Activated CD4-positive, alpha-beta T cell treated with anti-CD3 and anti-CD28 coated beads, Interleukin-2, amount 10 ng/mL, durations not matched to agents 7 days and 5 days (primary cell): ENCODE measurements around the gene CASKIN1. TPM values are rescaled to one million over a fixed set of nuclear protein-coding genes. Genes with fewer than 3 reads are reported as not detected.
"Not testable (repeated sequence)": the region's sequence is repeated elsewhere in the genome, so short reads cannot be mapped to it uniquely, and the experiment has no call there.

Source experiments
- CTCF ChIA-PET: fragments of 350-600 bp; sonication (Branson Sonifier 250); formaldehyde crosslinking; loops from one replicate; lab custom pipeline; 2021; ENCODE audit warnings: antibody characterized with exemption; lab: Charles Lee
- POLR2A ChIA-PET: fragments of 350-600 bp; sonication (Branson Sonifier 250); formaldehyde crosslinking; loops from one replicate; lab custom pipeline; 2021; ENCODE audit warnings: antibody characterized with exemption; lab: Charles Lee
- DNase-seq: peaks from one replicate; pipeline ENCODE4 v3.0.0-alpha.2; 2020
- H3K27ac Mint-ChIP-seq: one replicate; pipeline ENCODE4 v1.8.0; 2021; ENCODE audit warnings: mild to moderate bottlenecking, moderate library complexity, mixed read lengths
- H3K27me3 Mint-ChIP-seq: one replicate; pipeline ENCODE4 v1.8.0; 2021; ENCODE audit warnings: mixed read lengths
- H3K36me3 Mint-ChIP-seq: one replicate; pipeline ENCODE4 v1.8.0; 2021; ENCODE audit warnings: low read depth, mixed read lengths
- H3K4me1 Mint-ChIP-seq: one replicate; pipeline ENCODE4 v1.8.0; 2021; ENCODE audit warnings: mixed read lengths
- H3K4me3 Mint-ChIP-seq: one replicate; pipeline ENCODE4 v1.8.0; 2021; ENCODE audit warnings: mild to moderate bottlenecking, moderate library complexity, mixed read lengths
- H3K9me3 Mint-ChIP-seq: one replicate; pipeline ENCODE4 v1.8.0; 2021; ENCODE audit warnings: mixed read lengths
- total RNA-seq, 2 experiments: library from RNA; stranded (reverse); gene quantifications; one replicate each; pipeline ENCODE4 v1.2.3, GENCODE V29; 2021

The CASKIN1 gene, protein sequence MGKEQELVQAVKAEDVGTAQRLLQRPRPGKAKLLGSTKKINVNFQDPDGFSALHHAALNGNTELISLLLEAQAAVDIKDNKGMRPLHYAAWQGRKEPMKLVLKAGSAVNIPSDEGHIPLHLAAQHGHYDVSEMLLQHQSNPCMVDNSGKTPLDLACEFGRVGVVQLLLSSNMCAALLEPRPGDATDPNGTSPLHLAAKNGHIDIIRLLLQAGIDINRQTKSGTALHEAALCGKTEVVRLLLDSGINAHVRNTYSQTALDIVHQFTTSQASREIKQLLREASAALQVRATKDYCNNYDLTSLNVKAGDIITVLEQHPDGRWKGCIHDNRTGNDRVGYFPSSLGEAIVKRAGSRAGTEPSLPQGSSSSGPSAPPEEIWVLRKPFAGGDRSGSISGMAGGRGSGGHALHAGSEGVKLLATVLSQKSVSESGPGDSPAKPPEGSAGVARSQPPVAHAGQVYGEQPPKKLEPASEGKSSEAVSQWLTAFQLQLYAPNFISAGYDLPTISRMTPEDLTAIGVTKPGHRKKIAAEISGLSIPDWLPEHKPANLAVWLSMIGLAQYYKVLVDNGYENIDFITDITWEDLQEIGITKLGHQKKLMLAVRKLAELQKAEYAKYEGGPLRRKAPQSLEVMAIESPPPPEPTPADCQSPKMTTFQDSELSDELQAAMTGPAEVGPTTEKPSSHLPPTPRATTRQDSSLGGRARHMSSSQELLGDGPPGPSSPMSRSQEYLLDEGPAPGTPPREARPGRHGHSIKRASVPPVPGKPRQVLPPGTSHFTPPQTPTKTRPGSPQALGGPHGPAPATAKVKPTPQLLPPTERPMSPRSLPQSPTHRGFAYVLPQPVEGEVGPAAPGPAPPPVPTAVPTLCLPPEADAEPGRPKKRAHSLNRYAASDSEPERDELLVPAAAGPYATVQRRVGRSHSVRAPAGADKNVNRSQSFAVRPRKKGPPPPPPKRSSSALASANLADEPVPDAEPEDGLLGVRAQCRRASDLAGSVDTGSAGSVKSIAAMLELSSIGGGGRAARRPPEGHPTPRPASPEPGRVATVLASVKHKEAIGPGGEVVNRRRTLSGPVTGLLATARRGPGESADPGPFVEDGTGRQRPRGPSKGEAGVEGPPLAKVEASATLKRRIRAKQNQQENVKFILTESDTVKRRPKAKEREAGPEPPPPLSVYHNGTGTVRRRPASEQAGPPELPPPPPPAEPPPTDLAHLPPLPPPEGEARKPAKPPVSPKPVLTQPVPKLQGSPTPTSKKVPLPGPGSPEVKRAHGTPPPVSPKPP (N-terminal part only)
- total RNA-seq = under 1 TPM; 0.07 to 0.19 TPM

DNA sequence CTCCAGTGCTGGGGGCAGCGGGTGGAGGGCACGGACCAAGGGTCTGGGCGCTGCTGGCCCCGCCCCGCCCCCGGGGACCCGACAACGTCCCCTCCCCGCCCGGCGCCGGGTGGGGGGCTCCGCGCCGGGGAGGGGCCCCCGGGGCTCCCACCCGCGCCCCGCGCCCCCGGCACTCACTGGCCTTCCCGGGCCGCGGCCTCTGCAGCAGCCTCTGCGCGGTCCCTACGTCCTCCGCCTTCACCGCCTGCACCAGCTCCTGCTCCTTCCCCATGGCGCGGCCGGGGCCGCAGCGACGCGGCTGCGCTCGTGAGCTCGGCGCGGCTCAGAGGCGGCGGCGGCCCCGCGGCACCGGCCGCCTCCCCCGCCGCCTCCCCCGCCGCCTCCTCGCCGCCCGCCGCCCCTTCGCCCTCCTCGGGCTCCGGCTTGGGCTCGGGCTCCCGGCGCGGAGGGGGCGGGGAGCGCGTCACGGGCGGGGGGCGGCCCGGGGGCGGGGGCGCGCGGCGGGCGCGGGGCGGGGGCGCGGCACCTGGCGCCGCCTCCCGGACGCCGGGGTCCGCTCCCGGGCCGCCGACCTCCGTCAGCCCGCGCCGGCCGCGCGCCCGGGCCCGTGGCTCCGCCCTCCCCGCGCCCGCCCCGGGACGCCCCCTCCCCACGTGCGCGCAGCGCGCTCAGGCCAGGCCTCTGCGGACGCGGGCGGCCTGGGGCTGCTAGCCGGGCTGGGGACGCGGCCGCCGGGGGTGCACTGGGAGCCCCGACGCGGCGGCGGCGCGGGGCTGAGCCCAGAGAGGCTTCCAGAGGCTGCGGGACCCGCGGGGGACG is at the start of gene CASKIN1:
Gene CASKIN1 (minus strand): TSS at position 444 of the 819 bp plus-strand sequence. CDS start 173 bp downstream, at position 271.
- H3K9me3 Mint-ChIP-seq = no peaks in the 10 kb centered on the region
- H3K4me3 Mint-ChIP-seq = peak within 1 kb of the TSS; percentile 44

DNA sequence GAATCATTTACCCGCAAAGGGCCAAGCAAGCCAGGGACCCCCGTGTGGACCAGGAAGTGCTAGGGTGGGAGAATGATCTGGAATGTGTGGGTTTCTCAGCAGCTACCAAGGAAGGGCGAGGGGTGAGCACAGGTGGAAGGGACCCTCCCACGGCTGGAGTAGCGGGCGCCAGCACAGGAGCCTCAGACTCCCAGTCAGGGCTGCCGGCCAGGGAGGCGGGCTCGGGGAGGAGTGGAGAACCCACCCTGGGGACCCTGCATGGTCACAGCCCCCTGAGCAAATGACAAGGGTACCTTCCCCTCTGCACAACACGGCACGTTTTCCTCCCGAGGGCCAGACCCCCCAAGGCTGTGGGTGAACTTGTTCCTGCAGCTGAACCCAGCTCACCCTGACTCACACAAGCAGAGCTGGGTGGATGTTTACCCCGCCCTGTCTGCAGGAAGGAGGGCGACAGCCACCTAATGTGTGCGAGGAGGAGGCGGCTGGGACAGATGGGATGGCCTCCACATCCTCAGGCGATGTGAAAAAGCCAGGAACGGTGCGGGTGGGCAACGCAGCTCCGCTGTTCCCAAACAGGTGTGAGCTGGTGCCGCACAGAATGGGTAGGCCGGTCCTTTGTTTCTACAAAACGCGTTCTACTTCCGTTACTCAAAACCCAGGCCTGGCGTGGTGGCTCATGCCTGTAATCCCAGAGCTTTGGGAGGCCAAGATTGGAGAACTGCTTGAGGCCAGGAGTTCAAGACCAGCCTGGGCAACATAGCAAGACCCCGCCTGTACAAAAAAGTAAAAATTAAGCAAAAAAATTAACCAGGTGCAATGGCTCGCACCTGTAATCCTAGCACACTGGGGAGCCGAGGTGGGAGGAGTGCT is 48.8 kb upstream of the CASKIN1 start:
- Mint-ChIP-seq H3K9me3 (no peaks in the 10 kb centered on the region), H3K4me3 (no peak overlapping the region), H3K27ac (no peak overlapping the region), H3K27me3 (no peaks in the 10 kb centered on the region), H3K36me3 (peaks cover 9% of the 10 kb centered on the region), H3K4me1 (peaks cover 4% of the 10 kb centered on the region)
- ChIA-PET POLR2A (no interaction called here), CTCF (no interaction called here)
- DNase-seq = no peak

More for the DNA sequence above, at the start of gene CASKIN1:
- H3K36me3 Mint-ChIP-seq = no peaks in the 10 kb centered on the region
- POLR2A ChIA-PET = no interaction called here
- peaks cover 40% of the 10 kb centered on the region for H3K27me3 Mint-ChIP-seq
- no peak within 1 kb of the TSS for H3K27ac Mint-ChIP-seq
- CTCF ChIA-PET = no interaction called here
- peaks cover 4% of the 10 kb centered on the region for H3K4me1 Mint-ChIP-seq
- no peak for DNase-seq

DNA sequence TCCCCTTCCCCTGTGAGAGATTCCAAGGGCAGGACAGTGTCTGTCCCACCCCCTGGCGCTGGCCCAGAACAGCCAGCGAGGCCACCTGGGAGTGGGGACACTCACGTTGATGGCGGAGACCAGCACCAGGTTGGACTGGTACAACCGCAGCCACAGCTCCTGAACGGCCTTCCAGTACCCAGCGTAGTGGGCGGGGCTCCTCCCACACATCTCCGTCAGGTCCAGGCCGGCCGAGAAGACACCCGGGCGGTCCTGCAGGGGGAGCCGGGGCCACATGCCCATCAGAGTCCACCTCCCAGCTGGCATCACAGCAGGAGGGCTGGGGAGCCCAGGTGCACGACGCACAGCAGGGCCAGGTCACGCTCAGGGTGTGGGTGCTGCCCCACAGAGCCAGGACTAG is 47.9 kb upstream of the CASKIN1 start:
- Mint-ChIP-seq H3K4me1 (peaks cover 3% of the 10 kb centered on the region), H3K9me3 (no peaks in the 10 kb centered on the region), H3K27me3 (no peaks in the 10 kb centered on the region), H3K4me3 (no peak overlapping the region), H3K36me3 (peaks cover 10% of the 10 kb centered on the region), H3K27ac (no peak overlapping the region)
- CTCF ChIA-PET = no interaction called here
- no peak for DNase-seq
- POLR2A ChIA-PET = no interaction called here

DNA sequence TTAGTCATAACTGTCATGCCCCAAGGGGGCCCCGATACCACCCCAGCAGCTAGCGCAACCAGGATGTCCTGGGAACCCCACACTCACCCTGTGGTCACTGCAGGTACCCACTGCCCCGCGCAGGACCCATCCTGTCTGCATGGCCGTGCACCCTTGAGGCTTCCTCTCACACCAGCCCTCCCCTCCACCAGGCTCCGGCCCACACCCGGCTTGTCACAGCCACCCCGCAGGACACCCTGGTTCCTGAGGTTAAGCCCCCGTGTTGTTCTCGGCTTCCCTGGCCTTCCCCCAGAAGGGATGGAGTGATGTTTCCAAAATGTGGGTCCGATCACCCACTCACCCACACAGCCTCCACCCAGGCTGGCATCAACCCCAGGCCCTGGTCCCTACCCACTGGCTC is 47.4 kb upstream of the CASKIN1 start:
- Mint-ChIP-seq H3K4me3 (no peak overlapping the region), H3K4me1 (peaks cover 3% of the 10 kb centered on the region), H3K9me3 (no peaks in the 10 kb centered on the region), H3K27me3 (no peaks in the 10 kb centered on the region), H3K27ac (no peak overlapping the region), H3K36me3 (peaks cover 10% of the 10 kb centered on the region)
- CTCF ChIA-PET = no interaction called here
- POLR2A ChIA-PET = no interaction called here
- no peak for DNase-seq

DNA sequence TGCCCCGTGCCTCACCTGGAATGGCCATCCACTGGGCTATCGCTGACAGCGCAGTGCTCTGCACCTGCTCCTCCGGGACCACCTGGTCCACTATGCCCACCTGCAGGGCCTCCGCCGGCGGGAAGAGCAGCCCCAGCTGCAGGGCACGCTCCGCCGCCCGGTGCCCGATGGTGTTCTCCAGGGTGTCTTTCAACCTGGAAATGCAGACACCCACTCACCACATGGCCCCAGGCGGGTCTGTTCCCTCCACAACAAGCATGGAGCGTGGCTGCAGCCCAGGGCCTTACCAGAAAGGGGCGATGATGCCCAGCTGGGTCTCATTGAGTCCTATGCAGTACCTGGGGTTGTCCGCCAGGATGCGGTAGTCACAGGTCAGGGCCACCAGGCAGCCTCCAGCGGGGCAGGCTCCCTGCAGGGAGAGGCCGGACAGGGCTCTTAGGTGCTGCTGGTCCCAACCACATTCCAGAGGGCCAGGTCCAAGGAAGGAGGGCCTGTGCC is 46.7 kb upstream of the CASKIN1 start:
- peaks cover 3% of the 10 kb centered on the region for H3K4me1 Mint-ChIP-seq
- ChIA-PET CTCF (interaction anchor here (1.6 kb wide), 1 partner anchor 9 kb away, joined by 6 read pairs; the partner anchor contains the start of gene ECI1), POLR2A (no interaction called here)
- no peak for DNase-seq
- peaks cover 10% of the 10 kb centered on the region for H3K36me3 Mint-ChIP-seq
- no peaks in the 10 kb centered on the region for H3K27me3 Mint-ChIP-seq
- H3K4me3 Mint-ChIP-seq = no peak overlapping the region
- H3K9me3 Mint-ChIP-seq = no peaks in the 10 kb centered on the region
- H3K27ac Mint-ChIP-seq = no peak overlapping the region

DNA sequence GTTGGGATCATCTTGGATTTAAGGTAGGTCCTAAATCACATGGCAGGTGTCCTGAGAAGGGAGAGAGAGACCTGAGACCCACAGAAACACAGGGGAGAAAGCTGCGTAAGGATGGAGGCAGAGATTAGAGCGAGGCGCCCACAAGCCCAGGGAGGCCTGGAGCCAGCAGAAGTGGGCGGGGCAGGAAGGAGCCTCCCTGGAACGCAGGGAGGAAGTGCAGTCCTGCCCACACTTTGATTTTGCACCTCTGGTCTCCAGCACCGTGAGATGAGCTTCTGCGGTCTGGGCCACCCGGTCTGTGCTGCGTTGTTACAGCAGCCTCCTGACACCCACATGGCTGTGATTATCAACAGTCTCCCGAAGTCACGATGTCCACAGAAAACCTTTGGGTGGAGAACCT is 46.2 kb upstream of the CASKIN1 start:
- no peaks in the 10 kb centered on the region for H3K9me3 Mint-ChIP-seq
- no peak overlapping the region for H3K4me3 Mint-ChIP-seq
- H3K27ac Mint-ChIP-seq = peak overlapping the region; percentile 31
- ChIA-PET CTCF (interaction anchor here (1.6 kb wide), 1 partner anchor 9 kb away, joined by 6 read pairs; the partner anchor contains the start of gene ECI1), POLR2A (no interaction called here)
- no peaks in the 10 kb centered on the region for H3K27me3 Mint-ChIP-seq
- no peak for DNase-seq
- H3K36me3 Mint-ChIP-seq = peaks cover 10% of the 10 kb centered on the region
- H3K4me1 Mint-ChIP-seq = peaks cover 3% of the 10 kb centered on the region

DNA sequence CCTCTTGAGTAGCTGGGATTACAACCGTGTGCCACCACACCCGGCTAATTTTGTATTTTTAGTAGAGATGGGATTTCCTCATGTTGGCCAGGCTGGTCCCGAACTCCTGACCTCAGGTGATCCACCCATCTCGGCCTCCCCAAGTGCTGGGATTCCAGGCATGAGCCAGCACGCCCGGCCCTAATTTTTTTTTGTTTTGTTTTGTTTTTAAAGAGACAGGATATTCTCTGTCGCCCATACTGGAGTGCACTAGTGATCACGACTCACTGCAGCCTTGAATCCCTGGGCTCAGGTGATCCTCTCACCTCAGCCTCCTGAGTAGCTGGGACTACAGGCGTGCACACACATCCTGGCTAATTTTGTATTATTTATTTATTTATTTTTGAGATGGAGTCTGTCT is 43.9 kb upstream of the CASKIN1 start:
- H3K9me3 Mint-ChIP-seq, DNase-seq, H3K4me1 Mint-ChIP-seq, H3K4me3 Mint-ChIP-seq, H3K27me3 Mint-ChIP-seq, H3K27ac Mint-ChIP-seq, POLR2A ChIA-PET: not testable (repeated sequence)
- peaks cover 14% of the 10 kb centered on the region for H3K36me3 Mint-ChIP-seq
- CTCF ChIA-PET = interaction anchor here (0.6 kb wide), 1 partner anchor 947 kb away, joined by 4 read pairs; no protein-coding TSS in a partner anchor

DNA sequence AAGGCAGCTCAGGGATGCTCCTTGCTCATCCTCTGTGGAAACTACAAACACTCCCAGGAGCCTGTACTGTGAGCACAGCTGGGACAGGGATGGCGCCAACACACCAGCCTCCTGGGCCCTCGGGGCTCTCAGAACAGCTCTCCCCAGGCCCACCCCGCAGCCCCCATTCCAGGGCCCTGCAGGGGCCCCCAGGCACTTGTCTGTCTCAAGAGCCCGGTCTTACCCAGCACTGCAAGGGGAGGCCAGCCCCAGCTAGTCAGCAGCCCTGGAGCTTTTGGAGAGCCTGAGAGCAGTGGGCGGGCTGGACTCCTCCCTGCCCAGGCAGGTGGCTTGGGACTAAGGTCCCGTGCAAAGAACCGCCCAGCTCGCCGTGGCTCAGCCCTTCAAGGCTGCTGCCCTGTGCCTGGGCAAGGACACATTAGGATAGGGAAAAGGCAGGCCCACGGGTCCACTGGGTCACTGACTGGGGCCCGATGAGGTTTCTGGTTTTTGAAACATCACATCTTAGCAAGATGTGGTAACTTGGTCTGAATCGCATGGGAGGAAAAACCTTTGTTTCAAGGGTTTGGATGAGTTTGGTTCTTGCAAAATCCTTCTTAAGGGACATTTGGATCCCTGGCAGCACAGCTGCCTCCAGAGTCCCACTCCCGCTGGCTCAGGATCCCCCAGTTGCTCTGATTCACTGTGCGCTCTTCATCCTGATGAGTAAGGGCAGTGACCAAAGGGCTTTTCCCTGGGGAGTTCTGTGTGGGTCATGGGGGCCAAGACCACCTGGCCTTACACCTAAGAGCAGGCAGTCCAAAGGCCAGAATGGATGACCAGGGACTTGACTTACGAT is 42.7 kb upstream of the CASKIN1 start:
- peaks cover 3% of the 10 kb centered on the region for H3K4me1 Mint-ChIP-seq
- H3K4me3 Mint-ChIP-seq = no peak overlapping the region
- ChIA-PET CTCF (interaction anchor here (1.2 to 1.3 kb wide), 2 partner anchors 9 to 12 kb away, joined by 3 to 5 read pairs; partner anchors contain the start of gene ECI1), POLR2A (no interaction called here)
- no peak for DNase-seq
- H3K36me3 Mint-ChIP-seq = peaks cover 14% of the 10 kb centered on the region
- H3K27me3 Mint-ChIP-seq = no peaks in the 10 kb centered on the region
- no peaks in the 10 kb centered on the region for H3K9me3 Mint-ChIP-seq
- H3K27ac Mint-ChIP-seq = no peak overlapping the region

DNA sequence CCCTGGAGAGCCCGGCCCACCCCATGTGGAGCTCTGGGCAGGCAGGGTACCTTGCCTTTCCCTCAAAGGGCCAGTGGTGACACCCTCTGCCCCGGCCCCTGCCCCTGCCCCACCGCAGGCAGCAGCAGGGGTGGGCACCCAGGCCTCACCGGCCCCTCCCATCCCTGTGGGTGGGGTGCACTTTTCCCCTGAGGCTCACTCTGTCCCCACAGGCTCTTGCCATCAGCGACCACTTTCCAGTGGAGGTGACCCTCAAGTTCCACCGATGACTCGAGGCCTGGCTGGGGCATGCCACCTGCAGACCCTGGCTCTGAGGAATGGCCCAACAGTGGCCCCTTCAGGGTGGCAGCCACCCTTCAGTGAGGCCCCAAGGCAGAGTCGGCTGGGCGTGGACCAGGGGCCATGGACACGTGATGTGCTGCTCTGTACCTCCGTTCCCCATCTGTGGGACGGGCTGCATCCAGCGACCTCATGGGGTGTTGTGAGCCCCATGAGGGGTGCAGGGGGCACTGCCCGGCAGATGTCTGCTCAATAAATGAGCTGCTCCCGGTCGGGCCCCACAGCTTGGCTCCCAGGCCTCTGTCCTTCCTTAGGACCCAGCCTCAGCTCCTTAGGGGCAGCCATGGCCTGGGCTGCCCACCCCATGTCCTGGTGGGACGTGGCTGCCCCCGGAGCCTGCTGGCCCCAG is 41.9 kb upstream of the CASKIN1 start:
- H3K27me3 Mint-ChIP-seq = no peaks in the 10 kb centered on the region
- ChIA-PET POLR2A (no interaction called here), CTCF (interaction anchor here (1.2 to 1.3 kb wide), 2 partner anchors 8 to 13 kb away, joined by 3 to 5 read pairs; partner anchors contain the start of gene ECI1)
- DNase-seq = no peak
- H3K4me1 Mint-ChIP-seq = peaks cover 3% of the 10 kb centered on the region
- no peak overlapping the region for H3K27ac Mint-ChIP-seq
- peaks cover 11% of the 10 kb centered on the region for H3K36me3 Mint-ChIP-seq
- no peak overlapping the region for H3K4me3 Mint-ChIP-seq
- no peaks in the 10 kb centered on the region for H3K9me3 Mint-ChIP-seq
